ENCODE results near the gene DRC3. TPM values are rescaled to one million over a fixed set of nuclear protein-coding genes. Genes with fewer than 3 reads are reported as not detected.

DRC3 gene
- total and polyA plus RNA-seq, 8 donors, result 2.1 to 19.3 (median 2.9) TPM

GRCh38 chr17:17944242-17944641, 28.4 kb upstream of the DRC3 start:
- H3K4me1 ChIP-seq, result peaks cover 0 to 13% (median 2%) of the 10 kb centered on the region in 3 donors
- H3K27ac ChIP-seq, result no peak overlapping the region
- DNase-seq, result no peak
- WGBS, 2 donors, result 88 to 89% methylated on average over 7 of the region's 7 CpGs
- H3K9me3 ChIP-seq, result no peaks in the 10 kb centered on the region
- intact Hi-C loops (cut with DNase I), result no loop called here
- no peak for ATAC-seq
- no peaks in the 10 kb centered on the region for H3K36me3 ChIP-seq
- H3K4me3 ChIP-seq, result no peak overlapping the region
- no peak for FAIRE-seq
- TF ChIP-seq, protein P1, sequence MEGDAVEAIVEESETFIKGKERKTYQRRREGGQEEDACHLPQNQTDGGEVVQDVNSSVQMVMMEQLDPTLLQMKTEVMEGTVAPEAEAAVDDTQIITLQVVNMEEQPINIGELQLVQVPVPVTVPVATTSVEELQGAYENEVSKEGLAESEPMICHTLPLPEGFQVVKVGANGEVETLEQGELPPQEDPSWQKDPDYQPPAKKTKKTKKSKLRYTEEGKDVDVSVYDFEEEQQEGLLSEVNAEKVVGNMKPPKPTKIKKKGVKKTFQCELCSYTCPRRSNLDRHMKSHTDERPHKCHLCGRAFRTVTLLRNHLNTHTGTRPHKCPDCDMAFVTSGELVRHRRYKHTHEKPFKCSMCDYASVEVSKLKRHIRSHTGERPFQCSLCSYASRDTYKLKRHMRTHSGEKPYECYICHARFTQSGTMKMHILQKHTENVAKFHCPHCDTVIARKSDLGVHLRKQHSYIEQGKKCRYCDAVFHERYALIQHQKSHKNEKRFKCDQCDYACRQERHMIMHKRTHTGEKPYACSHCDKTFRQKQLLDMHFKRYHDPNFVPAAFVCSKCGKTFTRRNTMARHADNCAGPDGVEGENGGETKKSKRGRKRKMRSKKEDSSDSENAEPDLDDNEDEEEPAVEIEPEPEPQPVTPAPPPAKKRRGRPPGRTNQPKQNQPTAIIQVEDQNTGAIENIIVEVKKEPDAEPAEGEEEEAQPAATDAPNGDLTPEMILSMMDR (IDR thresholded peaks at IDR 0.05), result no peak
- no peaks in the 10 kb centered on the region for H3K27me3 ChIP-seq

DNA sequence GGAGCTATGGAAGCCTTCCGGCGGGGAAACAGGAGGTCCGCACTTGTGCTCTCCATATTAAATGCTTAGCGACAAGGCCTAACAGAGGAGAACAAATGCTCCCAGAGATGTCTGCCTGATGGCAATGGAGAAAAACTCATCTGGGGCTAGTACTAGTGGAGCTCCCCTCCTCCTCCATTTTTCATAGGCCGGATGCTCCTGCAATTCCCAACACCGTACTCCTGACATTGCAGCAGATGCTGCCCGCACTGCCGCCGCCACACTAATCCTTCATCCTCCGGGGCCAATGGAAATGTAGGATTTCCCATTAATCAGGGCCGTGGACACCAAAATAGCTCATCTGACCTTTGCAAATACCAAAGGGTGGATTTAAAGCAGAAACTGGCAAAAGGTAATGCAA, 27.9 kb upstream of the DRC3 start:
- WGBS, 2 donors, result 96 to 97% methylated on average over 11 of the region's 11 CpGs
- H3K27ac ChIP-seq, result no peak overlapping the region
- intact Hi-C loops (cut with DNase I), result no loop called here

GRCh38 chr17:17946093-17946492, 26.6 kb upstream of the DRC3 start:
- Histone ChIP-seq H3K27ac (no peak overlapping the region), H3K36me3 (no peaks in the 10 kb centered on the region), H3K4me1 (peaks cover 0 to 13% (median 0%) of the 10 kb centered on the region in 3 donors), H3K27me3 (no peaks in the 10 kb centered on the region), H3K9me3 (no peaks in the 10 kb centered on the region), H3K4me3 (no peak overlapping the region)
- WGBS, 2 donors, result 81 to 99% methylated on average over 3 of the region's 3 CpGs
- no peak for FAIRE-seq
- intact Hi-C loops (cut with DNase I), result no loop called here
- ATAC-seq, result no peak
- no peak for DNase-seq
- TF ChIP-seq, protein P1 (IDR thresholded peaks at IDR 0.05), result no peak

More for the DNA sequence above, 27.9 kb upstream of the DRC3 start:
- Histone ChIP-seq H3K4me3 (no peak overlapping the region), H3K9me3 (no peaks in the 10 kb centered on the region), H3K27me3 (no peaks in the 10 kb centered on the region), H3K4me1 (peaks cover 0 to 13% (median 0%) of the 10 kb centered on the region in 3 donors), H3K36me3 (no peaks in the 10 kb centered on the region)
- TF ChIP-seq, protein P1 (IDR thresholded peaks at IDR 0.05), result no peak
- no peak for ATAC-seq
- no peak for FAIRE-seq
- DNase-seq, result no peak

- DNase-seq, result no peak
- no peaks in the 10 kb centered on the region for H3K9me3 ChIP-seq
- TF ChIP-seq, protein P1 (IDR thresholded peaks at IDR 0.05), result no peak
- WGBS, 2 donors, result 89 to 90% methylated on average over 5 of the region's 5 CpGs
- H3K27ac ChIP-seq, result no peak overlapping the region
- intact Hi-C loops (cut with DNase I), result no loop called here
- no peaks in the 10 kb centered on the region for H3K36me3 ChIP-seq
- no peak for ATAC-seq
- no peak for FAIRE-seq
- peaks cover 0 to 13% (median 0%) of the 10 kb centered on the region in 3 donors for H3K4me1 ChIP-seq
- H3K27me3 ChIP-seq, result no peaks in the 10 kb centered on the region
- no peak overlapping the region for H3K4me3 ChIP-seq
These were observed 25.4 kb upstream of the DRC3 start for GRCh38 chr17:17947309-17947708.

DNA sequence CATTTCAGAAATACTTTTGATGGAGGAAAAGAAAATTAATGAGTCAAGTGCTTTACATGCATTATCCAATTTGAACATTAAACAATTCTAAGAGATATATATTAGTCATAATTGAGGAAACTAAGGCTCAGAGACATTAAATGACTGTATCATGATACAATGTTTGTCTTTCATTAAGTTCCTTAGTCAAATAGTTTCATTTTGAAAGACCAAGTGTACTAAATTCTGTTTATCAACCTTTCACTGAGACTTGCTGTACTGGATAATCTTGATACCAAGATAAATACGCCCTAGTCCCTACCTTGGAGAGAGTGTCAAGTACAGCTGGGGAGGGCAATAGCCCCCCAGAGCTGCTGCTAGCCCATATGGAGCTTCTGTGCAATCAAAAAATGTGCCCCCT, 24.7 kb upstream of the DRC3 start:
- intact Hi-C loops (cut with DNase I), result no loop called here
- Histone ChIP-seq H3K27me3 (no peaks in the 10 kb centered on the region), H3K4me1 (peaks cover 0 to 7% (median 0%) of the 10 kb centered on the region in 3 donors), H3K27ac (no peak overlapping the region), H3K36me3 (no peaks in the 10 kb centered on the region), H3K9me3 (no peaks in the 10 kb centered on the region), H3K4me3 (no peak overlapping the region)
- TF ChIP-seq, protein P1 (IDR thresholded peaks at IDR 0.05), result no peak
- ATAC-seq, result peak in 1 of 4 donors; percentile 30
- FAIRE-seq, result no peak
- DNase-seq, result no peak
- WGBS, 2 donors, result 47 to 63% methylated on average over 1 of the region's 1 CpG
